Fibroblast of skin of abdomen (primary cell): Measurements from ENCODE around the gene LDAH.

Experiments
- DNase-seq: peaks from one replicate; pipeline ENCODE4 v3.0.0-alpha.2; 2013

LDAH gene

GRCh38 chr2:20678086-20678395 lies 144.9 kb downstream of the LDAH start:
- no peak for DNase-seq

GRCh38 chr2:20677301-20678085 lies 145.4 kb downstream of the LDAH start:
- DNase-seq, result no peak

GRCh38 chr2:20676353-20677215 lies 146.3 kb downstream of the LDAH start:
- no peak for DNase-seq

DNA sequence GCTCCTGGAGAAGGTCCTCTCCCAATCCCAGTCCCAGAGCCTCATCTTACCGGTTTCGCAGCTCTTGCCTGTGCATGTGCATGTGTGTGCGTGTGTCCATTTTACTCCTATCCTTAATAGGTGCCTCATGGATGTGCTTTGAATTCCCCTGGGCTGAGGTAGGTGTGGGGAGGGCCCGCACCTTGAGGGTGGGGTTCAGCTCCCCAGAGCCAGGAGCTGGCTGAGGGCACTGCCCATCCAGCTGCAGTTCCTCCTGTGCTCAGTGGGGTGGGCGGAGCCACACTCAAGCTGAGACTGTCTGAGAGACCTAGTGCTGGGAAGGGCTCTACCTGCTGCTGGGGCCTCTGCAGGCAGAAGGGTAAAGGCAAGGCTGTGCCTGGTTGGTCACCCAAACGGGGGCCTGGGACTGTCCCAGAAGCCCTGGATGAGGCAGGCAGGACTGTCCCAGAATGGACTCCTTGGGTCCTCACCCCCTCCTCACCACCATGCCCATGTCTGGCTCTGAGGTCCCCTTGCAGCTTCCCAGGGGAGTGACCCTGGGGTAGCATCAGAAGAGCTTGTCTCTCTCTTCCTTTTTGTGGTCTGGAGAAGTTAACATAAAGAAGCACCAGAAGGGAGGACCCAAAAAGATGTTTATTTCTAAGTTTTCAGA lies 147.1 kb downstream of the LDAH start:
- no peak for DNase-seq

DNA sequence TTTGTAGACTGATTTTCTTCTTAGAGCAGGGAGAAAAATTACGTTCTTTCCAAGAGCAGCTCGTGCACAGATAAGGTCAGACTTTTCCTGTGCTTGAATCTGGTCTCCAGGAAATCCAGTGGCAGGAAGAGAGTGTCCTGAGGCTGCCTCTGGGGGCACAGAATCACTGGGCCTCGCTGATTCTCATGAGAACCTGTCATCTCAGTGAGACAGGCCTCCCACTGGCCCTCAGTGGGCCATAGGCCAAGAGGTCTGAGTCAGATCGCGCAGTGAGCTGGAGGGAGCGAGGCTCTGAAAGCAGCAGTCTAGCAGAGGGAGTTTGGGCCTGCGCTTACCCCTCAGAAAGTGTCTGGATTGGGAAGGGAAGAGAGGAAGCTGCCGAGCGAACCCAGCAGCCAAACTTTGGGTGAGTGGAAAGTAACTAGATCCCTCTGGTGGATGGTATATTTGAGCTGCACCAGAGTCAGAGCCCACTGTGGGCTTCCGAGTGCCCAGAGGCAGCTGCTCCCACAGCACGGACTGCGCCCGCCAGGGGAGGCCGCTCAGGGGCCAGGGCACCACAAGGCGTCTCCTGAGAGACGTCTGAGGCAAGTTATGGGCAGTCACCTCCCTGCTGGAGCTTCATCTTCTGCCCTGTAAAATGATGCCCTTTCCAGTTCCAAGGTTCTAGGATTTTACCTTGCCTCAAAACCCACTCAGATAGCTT lies 147.8 kb downstream of the LDAH start:
- DNase-seq, result peak; percentile 72

DNA sequence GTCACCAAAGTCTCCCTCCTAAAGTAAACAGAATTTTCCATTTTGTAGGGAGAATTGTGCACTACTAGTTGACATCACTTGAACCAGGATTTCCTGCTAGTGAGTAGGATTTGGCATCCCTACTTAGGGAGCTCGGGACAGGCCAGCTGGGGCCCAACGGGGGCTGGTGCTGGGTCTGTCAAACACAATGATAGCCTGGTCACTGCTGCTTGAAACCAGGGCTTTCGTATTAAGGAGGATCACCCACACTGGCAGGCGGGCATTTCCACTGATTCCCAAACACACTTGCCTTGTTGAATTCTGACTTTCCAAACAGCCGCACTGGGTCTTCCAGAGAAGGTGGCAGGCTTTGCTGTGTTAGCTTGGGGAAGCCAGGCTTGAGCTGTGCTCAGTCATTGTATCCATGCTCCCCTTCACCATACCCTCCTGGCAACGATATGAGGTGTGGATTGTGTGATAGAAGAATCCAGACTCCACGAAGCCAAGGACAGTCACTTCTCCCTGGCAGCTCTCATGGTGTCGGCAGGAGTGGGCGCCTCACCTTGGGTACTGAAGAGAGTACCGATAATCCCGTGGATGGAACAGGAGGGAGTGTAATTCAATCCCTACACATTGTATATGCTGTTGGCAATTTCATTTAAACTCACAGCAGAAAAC lies 148.5 kb downstream of the LDAH start:
- DNase-seq, result no peak

DNA sequence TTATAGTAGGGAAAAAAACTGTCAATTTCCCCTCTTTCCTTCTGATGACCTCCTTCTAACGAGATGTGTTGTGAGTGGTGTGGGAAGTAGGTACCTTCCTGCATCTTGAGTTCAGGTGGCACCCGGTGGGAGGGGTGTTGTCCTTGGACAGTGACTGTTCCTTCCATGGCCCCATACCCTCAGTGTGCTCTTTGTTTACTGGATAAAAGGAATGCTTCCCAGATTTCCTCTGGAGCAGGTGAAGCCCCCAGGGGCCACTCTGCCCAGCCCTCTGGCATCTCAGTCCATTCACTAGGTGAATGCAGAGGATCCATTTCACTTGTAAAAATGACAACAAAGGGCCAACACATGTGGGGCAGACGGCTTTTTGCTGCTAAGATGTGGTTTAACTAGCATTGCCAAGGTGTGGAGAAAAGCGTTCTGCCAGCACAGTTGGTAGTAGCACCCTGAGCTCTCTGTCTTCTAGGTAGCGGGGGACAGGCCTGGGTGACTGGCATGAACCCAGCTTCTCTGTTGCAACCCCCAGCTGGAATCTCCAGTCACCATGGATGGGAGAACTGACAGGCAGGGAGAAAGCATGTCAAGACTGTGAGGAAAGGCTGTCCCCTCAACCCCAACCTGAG lies 149.1 kb downstream of the LDAH start:
- no peak for DNase-seq

GRCh38 chr2:20672201-20672951 lies 150.5 kb downstream of the LDAH start:
- DNase-seq, result no peak

GRCh38 chr2:20671736-20672080 lies 151.2 kb downstream of the LDAH start:
- DNase-seq, result no peak

GRCh38 chr2:20671036-20671735 lies 151.7 kb downstream of the LDAH start:
- DNase-seq, result no peak

DNA sequence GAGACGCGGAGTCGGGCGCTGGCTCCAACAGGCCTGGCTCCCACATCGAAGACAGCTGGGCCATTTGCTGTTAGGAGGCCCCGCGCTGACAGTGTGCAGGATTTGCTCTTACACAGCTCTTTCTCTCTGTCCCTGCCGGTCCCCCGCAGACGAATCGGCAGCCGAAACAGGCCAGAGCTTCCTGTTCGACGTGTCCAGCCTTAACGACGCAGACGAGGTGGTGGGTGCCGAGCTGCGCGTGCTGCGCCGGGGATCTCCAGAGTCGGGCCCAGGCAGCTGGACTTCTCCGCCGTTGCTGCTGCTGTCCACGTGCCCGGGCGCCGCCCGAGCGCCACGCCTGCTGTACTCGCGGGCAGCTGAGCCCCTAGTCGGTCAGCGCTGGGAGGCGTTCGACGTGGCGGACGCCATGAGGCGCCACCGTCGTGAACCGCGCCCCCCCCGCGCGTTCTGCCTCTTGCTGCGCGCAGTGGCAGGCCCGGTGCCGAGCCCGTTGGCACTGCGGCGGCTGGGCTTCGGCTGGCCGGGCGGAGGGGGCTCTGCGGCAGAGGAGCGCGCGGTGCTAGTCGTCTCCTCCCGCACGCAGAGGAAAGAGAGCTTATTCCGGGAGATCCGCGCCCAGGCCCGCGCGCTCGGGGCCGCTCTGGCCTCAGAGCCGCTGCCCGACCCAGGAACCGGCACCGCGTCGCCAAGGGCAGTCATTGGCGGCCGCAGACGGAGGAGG lies 152.4 kb downstream of the LDAH start:
- DNase-seq, result no peak

DNA sequence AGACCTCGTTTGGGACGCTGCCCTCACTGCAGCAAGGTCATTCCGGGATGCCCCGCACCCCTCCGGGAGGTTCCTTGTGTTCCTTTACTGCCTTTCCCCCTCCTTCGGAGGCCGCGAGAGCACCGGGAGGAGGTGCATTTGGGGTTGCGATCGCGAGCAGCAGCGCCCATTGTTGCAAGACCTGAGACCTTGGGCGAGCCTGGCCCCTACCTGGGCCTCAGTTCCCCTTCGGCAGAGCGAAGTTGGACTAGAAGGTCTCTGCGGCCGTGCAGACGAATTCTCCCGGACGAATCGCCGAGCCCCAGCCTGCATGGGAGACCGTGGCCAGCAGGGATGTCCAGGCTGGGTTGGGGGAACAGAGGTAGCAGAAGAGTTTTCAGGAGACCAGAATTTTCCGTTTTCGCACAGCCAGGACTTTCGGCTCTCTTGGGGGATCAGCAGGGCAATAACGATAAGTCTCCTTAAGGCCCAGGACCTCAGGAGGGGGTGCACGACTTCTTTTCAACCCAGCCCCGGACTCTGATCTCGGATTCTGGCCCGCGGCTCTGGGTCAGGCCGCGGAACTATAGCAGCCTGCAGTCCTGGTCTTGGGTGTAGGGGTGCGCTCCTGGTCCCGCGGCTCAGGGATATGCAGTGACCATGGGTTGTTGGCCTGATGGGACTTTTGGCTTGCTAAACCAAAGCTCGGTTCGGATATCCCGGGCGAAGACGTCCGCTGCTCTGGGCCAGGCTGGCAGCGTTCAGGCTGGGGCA lies 153.2 kb downstream of the LDAH start:
- no peak for DNase-seq

- no peak for DNase-seq
Measured at GRCh38 chr2:20668871-20669475, 153.9 kb downstream of the LDAH start.

DNA sequence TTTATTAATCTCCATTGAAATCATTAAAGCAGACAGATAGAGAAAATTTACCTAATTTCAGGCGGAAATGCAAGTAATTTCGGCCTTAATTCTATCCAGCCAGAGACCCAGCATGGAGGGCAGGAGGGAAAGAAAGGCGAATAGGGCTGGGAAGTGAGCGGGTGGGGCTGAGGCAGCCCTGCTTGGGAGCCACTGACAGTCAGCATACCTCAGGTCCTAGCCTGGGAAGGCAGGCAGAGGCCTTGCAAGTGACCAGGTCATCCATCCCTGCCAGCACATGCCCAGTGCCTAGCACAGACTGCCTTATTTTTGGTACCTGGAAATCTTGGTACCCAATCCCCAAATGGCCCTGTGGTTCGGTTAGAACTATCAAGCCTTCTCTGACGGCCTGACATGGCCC lies 154.4 kb downstream of the LDAH start:
- DNase-seq, result no peak

- DNase-seq, result no peak
Measured at GRCh38 chr2:20667531-20668401, 155.1 kb downstream of the LDAH start.

DNA sequence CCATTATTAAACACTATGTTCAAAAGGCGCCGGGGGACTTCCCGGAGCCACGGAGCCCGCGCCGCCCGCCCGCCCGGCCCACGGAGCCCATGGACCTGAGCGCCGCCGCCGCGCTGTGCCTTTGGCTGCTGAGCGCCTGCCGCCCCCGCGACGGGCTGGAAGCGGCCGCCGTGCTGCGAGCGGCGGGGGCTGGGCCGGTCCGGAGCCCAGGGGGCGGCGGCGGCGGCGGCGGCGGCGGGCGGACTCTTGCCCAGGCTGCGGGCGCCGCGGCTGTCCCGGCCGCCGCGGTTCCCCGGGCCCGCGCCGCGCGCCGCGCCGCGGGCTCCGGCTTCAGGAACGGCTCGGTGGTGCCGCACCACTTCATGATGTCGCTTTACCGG lies 155.8 kb downstream of the LDAH start:
- no peak for DNase-seq

- no peak for DNase-seq
Measured at GRCh38 chr2:20666304-20667150, 156.4 kb downstream of the LDAH start, which contains the start of gene GDF7. TSS of gene GDF7 (plus strand) at chr2:20667144. CDS start at chr2:20667240, 96 bp downstream.
